Measurements from ENCODE around the gene BCAR1. TPM values are rescaled to one million over a fixed set of nuclear protein-coding genes. Genes with fewer than 3 reads are reported as not detected.
A peak's percentile ranks its signal among the peaks of the same experiment; 100 is the strongest.

The BCAR1 gene
- total and polyA plus RNA-seq, 2 of the 13 experiments (the other 11 are each of a cell fraction or from before 2014, with no cell fraction given): 48.1 to 51.7 TPM

GRCh38 chr16:75265911-75266701, 14.7 kb upstream of the BCAR1 start (continued):
- peak; percentile 93; the same call in 1 of the 2 replicates for TF ChIP-seq ZNF558 (CRISPR knock-in tag; IDR thresholded peaks at IDR 0.05; ENCODE audit: borderline replicate concordance)
- no peak for TF ChIP-seq PHB2 (IDR thresholded peaks at IDR 0.05; ENCODE audit: partially characterized antibody)
- TF ChIP-seq ZNF510 (CRISPR knock-in tag; IDR thresholded peaks at IDR 0.05; ENCODE audit: low read depth): peak; percentile 91
- TF ChIP-seq ZNF878 (CRISPR knock-in tag; IDR thresholded peaks at IDR 0.05): no peak
- no peak for TF ChIP-seq ZNF180 (CRISPR knock-in tag; IDR thresholded peaks at IDR 0.05; ENCODE audit: borderline replicate concordance, low read depth)
- TF ChIP-seq MEF2D (CRISPR knock-in tag; IDR thresholded peaks at IDR 0.05): no peak
- TF ChIP-seq ETV6 (CRISPR knock-in tag; conservative IDR thresholded peaks at IDR 0.05): peak; percentile 88
- no peak for TF ChIP-seq KLF13 (CRISPR knock-in tag; IDR thresholded peaks at IDR 0.05)
- TF ChIP-seq ZNF552 (CRISPR knock-in tag; IDR thresholded peaks at IDR 0.05; ENCODE audit: borderline replicate concordance): no peak
- no peak for TF ChIP-seq GRHL1 (CRISPR knock-in tag; conservative IDR thresholded peaks at IDR 0.05)
- no peak for TF ChIP-seq ZNF382 (CRISPR knock-in tag; IDR thresholded peaks at IDR 0.05; ENCODE audit: borderline replicate concordance)
- TF ChIP-seq ZMYM3 (CRISPR knock-in tag; IDR thresholded peaks at IDR 0.05): peak; percentile 80; the same call in 1 of the 2 replicates
- peak; percentile 72; the same call in 1 of the 2 replicates for TF ChIP-seq ZNF709 (CRISPR knock-in tag; IDR thresholded peaks at IDR 0.05)
- TF ChIP-seq NFIB (CRISPR knock-in tag; IDR thresholded peaks at IDR 0.05; ENCODE audit: borderline replicate concordance): no peak
- TF ChIP-seq RBAK (CRISPR knock-in tag; IDR thresholded peaks at IDR 0.05): no peak
- peak; percentile 25; the same call in 1 of the 2 replicates for TF ChIP-seq HDAC2 (CRISPR knock-in tag; IDR thresholded peaks at IDR 0.05)
- no peak for TF ChIP-seq FOXM1 (CRISPR knock-in tag; IDR thresholded peaks at IDR 0.05)
- no peak for TF ChIP-seq ARID2 (CRISPR knock-in tag; IDR thresholded peaks at IDR 0.05; ENCODE audit: borderline replicate concordance)
- peak; percentile 68; the same call in 1 of the 2 replicates for TF ChIP-seq MEIS1 (CRISPR knock-in tag; IDR thresholded peaks at IDR 0.05; ENCODE audit: borderline replicate concordance)
- TF ChIP-seq NFRKB (IDR thresholded peaks at IDR 0.05): no peak
- TF ChIP-seq ZFP1 (CRISPR knock-in tag; IDR thresholded peaks at IDR 0.05): no peak
- no peak for TF ChIP-seq ZNF75D (CRISPR knock-in tag; IDR thresholded peaks at IDR 0.05; ENCODE audit: borderline replicate concordance)
- TF ChIP-seq TAF15 (IDR thresholded peaks at IDR 0.05; ENCODE audit: low read depth, low read length, poor library complexity, severe bottlenecking): no peak
- peak; percentile 94 for TF ChIP-seq BORCS8-MEF2B (CRISPR knock-in tag; IDR thresholded peaks at IDR 0.05)
- no peak; the same call in 1 of the 2 replicates for TF ChIP-seq ZNF746 (CRISPR knock-in tag; IDR thresholded peaks at IDR 0.05)

All from HepG2 (cell line).